T-helper 1 cell treated with Interleukin-12 subunit alpha and Interleukin-12 subunit beta and Interleukin-4 antibody, amounts not matched to agents 30 ng/mL and 1 ng/mL, for 36 hours (primary cell): ENCODE results near the gene IL1R2. TPM values are rescaled to one million over a fixed set of nuclear protein-coding genes. Genes with fewer than 3 reads are reported as not detected.

Experiments
- intact Hi-C: fragments of 100-400 bp; cut with micrococcal nuclease; formaldehyde crosslinking; loops from one replicate; pipeline ENCODE4 v1.15.1; 2024
- total RNA-seq: library from RNA; stranded (reverse); gene quantifications from 2 replicates; pipeline ENCODE4 v1.2.3, GENCODE V29; 2022

IL1R2 gene
- 1.0 and 1.4 TPM in 2 replicates for total RNA-seq

DNA sequence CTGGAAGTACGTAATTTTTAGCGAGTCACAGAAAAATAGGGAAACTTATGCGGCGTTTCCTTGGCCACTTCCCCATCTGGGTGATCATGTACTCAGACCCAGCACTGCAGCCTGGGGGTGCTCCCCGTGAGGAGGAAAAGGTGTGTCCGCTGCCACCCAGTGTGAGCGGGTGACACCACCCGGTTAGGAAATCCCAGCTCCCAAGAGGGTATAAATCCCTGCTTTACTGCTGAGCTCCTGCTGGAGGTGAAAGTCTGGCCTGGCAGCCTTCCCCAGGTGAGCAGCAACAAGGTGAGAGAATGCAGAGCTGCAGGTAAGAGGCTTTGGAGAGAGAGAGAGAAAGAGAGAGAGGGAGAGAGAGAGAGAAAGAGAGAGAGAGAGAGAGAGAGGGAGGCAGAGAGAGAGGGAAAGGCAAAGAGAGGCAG is at the start of gene IL1R2:
Gene IL1R2 (plus strand): TSS at position 240 of the 425 bp plus-strand sequence. CDS start 16,616 bp downstream, outside the sequence.
- intact Hi-C loops, result no loop called here

GRCh38 chr2:101942851-101943250 is 48.9 kb upstream of the IL1R2 start:
- intact Hi-C loops, result no loop called here

- intact Hi-C loops, result no loop called here
Measured at GRCh38 chr2:101946372-101947039, 45.3 kb upstream of the IL1R2 start.

DNA sequence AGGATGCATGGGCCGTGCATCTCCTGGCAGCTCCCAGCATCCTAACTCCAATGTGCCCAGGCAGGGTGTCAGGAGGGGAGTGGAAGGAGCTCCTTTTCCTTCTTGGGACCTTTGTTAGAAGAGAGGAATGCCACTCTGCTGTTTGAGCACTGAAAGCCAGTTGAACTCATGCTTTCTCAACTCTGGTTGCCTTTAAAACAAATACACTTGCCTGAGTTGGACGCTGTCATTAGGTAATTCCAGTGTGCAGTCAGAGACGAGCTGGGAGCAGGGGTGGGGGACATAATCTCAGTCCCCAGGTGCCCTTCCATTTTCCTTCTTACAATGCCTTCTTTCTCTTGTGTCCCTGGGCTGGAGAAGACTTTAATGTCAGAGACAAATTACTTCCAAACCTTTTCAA is 44.4 kb upstream of the IL1R2 start:
- intact Hi-C loops, result no loop called here

GRCh38 chr2:101948625-101949155 is 43.1 kb upstream of the IL1R2 start:
- intact Hi-C loops, result no loop called here

GRCh38 chr2:101949304-101949703 is 42.5 kb upstream of the IL1R2 start:
- intact Hi-C loops, result no loop called here

- intact Hi-C loops, result no loop called here
Measured at GRCh38 chr2:101951296-101951695, 40.5 kb upstream of the IL1R2 start.

GRCh38 chr2:101952551-101952950 is 39.2 kb upstream of the IL1R2 start:
- intact Hi-C loops, result no loop called here

- intact Hi-C loops, result no loop called here
Measured at GRCh38 chr2:101956465-101957438, 35.0 kb upstream of the IL1R2 start.

GRCh38 chr2:101958061-101958460 is 33.7 kb upstream of the IL1R2 start:
- intact Hi-C loops, result no loop called here

DNA sequence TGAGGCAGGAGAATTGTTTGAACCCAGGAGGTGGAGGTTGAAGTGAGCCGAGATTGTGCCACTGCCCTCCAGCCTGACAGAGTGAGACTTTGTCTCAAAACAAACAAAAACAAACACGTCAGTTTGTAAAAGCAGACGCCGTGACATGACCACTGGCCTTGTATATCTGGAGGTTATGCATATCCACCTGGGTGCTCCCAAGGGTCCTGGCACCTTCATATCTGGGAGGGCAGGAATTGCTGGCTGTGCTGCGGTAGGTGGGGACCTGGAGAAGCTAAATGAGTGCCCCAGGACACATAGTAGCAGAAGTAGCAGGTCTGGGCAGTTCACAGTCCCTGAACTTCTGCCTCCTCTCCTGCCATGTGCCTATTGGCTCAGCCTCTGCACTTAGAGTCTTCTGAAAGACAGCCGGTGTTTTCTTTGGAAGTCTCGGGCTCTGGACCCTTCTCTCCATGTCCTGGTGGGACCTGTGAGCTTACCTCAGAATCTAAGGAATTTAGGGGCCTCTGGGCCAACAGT is 30.9 kb upstream of the IL1R2 start:
- intact Hi-C loops, result no loop called here

DNA sequence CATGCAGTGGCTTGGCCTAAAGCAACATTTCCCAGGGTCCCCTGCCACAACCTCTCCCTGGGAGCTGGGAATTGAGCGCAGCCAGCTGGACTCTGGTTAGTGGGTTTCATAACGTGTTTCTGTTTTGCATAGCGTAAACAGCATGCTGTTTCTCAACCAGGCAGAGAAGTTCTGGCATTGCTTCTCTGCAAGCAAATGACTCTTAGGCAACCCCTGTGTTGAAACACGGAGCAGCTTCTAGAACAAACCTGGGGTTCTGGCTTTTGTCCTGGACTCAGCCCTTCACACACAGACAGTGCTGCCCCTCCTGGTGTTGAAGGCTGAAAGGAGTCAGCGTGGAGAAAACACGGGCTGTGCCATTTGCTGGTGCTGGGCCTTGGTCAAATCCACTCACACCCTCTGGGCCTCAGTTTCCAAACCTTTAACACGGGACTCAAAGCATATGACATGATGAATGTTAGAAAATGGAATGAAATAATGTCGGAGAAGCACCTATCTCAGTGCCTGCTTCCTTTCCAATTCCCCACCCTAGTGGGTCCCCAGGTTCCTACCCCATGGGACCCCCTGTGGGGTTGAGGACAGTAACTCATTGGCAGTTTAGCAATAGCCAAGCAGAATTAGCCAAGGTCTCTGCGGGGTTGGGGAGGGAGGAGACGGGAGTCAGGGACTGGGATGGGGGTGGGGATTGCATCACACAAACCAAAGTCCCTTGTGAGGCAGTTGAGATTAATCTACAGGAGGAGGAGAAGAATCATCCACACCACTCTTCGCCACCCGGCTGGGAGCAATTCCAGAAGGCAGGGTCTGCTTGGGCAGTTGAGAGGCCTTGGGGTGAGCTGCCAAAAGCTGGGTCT is 30.2 kb upstream of the IL1R2 start:
- intact Hi-C loops, result no loop called here

- intact Hi-C loops, result no loop called here
Measured at GRCh38 chr2:101962309-101962708, 29.5 kb upstream of the IL1R2 start.

GRCh38 chr2:101963198-101963597 is 28.6 kb upstream of the IL1R2 start:
- intact Hi-C loops, result no loop called here

- intact Hi-C loops, result no loop called here
Measured at GRCh38 chr2:101967826-101968513, 23.8 kb upstream of the IL1R2 start.

DNA sequence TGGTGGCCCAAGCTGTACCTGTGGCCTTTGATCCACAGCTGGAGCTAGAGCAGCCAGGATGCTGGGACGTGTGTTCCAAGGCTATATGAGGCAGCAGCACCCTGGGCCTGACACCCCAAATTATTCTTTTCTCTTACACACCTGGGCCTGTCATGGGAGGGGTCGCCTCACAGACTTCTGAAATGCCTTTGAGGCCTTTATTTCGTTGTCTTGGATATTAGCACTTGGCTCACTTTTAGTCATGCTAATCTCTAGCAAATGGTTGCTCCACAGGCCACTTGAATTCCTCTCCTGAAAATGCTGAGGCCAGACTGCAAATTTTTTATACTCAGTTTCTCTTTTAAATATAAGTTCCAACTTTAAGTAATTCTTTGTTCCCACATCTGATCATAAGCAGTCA is 22.0 kb upstream of the IL1R2 start:
- intact Hi-C loops, result no loop called here

GRCh38 chr2:101970901-101971300 is 20.9 kb upstream of the IL1R2 start:
- intact Hi-C loops, result no loop called here

- intact Hi-C loops, result no loop called here
Measured at GRCh38 chr2:101971836-101972235, 19.9 kb upstream of the IL1R2 start.

GRCh38 chr2:101972621-101973434 is 18.9 kb upstream of the IL1R2 start:
- intact Hi-C loops, result no loop called here

DNA sequence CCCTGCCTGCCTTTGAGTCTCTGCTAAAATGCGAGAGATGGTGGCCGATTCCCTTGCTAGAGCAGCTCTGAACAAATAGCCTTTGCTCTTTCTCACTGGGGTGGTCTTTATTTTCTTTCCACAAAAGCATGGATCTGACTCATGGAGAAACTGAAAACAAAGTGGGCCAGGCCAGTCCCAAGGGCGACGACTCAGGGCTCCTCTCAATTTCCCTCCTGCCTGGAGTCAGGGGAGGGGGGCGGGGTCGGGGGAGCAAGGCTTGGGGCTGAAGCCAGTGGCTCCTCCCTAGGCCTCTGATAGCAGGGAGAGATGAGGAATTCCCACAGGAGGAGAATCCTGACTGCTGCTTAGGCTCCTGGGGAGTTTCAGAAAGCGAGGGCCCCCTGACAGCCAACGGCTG is 17.1 kb upstream of the IL1R2 start:
- intact Hi-C loops, result no loop called here
